NCI-H1105 (cell line): Measurements from ENCODE around the gene LTA.
"Not testable (repeated sequence)": the region's sequence is repeated elsewhere in the genome, so short reads cannot be mapped to it uniquely, and the experiment has no call there.

Experiments used
- DNase-seq: peaks from one replicate; lab custom pipeline; 2025; lab: John Stamatoyannopoulos, UW

Gene LTA

DNA sequence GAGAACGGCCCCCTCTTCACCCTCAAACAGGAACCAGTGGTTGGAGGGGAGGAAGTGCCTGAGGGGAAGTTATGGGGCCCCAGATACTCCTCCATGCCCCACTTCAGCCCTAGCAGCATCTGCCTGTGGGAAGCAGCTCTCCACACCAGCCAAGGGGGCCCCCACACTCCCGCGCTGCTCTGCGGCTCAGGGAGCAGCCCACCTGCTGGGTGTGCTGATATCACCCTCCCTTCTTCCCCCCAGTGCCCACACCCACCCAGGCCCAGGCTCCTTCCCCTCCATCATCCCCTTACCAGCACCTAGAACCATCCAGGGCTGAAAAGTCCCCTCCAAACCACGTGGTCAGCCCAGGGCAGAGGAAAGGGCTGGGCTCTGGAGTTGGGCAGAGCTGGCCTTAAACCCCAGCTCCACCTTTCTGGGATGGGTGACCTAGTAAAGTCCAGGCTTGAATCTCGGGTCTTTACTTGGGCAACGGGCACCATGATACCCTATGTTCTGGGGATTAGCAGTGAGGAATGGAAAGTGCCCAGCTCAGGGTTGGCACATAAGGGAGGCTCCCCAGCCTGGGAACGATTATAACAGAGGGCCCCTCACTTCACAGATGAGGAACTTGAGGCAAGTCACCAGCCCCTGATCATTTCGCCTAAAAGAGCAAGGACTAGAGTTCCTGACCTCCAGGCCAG is 14.7 kb downstream of the LTA start:
- DNase-seq: no peak

DNA sequence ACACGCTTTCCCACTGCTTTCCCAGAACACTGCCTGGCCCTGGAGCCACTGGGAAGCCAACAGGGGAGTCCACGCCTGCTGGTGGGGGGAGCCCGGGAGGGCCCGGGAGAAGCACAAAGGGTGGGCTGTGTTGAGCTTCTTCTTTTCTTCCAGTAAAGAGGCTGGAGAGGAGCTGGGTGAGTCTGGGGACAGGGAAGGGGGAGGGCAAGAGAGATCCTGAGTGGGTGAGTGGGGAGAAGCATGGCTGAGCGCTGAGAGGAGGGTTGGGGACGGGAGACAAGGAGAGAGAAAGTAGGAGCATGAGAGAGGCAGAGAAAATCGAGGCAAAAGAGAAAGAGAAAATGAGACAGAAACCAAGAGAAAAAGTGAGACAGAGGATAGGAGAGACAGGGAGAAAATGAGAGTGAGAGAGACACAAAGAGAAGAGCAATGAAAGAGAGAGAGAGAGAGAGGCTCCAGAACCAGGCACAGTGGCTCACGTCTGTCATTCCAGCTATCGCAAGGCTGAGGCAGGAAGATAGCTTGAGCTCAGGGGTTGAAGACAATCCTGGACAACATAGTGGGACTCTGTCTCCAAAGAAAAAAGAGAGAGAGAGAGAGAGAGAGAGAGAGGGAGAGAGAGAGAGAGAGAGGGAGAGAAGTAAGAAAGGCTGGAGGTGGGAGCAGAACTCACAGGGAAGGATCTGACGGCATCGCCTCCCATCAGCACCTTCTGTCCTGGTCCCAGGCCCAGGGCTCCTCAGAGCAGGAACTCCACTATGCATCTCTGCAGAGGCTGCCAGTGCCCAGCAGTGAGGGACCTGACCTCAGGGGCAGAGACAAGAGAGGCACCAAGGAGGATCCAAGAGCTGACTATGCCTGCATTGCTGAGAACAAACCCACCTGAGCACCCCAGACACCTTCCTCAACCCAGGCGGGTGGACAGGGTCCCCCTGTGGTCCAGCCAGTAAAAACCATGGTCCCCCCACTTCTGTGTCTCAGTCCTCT is 16.0 kb downstream of the LTA start:
- no peak for DNase-seq

DNA sequence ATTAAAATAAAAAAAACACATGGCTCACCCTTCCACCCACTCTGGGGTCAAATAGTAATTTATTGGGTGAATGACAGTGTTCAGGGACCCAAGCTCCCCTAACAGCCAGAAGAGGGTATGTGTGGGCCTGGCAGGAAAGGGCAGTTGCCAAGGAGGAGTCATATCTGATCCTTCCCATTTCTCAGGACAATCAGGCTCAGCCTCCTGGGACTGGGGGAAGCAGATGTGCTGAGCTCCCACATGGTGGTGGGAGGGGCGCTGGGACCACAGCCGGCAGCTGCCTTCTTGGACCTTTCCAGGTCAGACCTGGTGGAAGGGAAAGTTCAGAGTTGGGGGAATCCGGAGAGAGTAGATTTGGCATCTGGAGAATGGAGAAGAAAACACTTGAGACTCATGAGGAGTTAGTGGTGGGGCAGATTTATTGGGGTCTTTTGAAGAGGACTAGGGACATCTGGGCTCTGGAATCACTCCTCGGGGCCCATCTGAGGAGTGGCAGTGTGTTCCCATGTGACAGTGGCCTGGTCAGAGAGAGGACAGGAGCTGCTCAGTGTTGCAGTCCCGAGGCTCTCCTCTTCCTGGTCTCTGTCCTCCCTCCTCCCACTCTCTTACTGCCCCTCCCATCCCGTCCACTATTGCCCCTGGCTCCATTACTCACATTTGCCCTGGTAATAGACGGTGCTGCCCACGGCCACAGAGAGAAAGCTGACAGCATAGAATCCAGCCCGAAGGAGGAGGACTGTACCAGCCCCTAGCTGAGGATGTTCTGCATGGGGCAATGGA is 17.0 kb downstream of the LTA start:
- DNase-seq: no peak

DNA sequence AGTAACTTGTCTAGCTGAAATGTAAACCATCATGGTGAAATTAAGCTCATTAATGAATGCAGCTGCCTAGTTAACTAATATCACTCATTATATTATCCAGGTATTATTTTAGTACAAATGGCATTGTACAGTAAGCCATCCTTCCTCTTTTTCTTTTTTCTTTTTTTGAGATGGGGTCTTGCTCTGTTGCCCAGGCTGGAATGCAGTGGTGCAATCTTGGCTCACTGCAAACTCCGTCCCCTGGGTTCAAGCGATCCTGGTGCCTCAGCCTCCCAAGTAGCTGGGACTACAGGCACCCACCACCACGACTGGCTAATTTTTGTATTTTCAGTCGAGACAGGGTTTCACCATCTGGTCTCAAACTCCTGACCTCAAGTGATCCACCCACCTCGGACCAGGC is 18.6 kb downstream of the LTA start:
- not testable (repeated sequence) for DNase-seq

DNA sequence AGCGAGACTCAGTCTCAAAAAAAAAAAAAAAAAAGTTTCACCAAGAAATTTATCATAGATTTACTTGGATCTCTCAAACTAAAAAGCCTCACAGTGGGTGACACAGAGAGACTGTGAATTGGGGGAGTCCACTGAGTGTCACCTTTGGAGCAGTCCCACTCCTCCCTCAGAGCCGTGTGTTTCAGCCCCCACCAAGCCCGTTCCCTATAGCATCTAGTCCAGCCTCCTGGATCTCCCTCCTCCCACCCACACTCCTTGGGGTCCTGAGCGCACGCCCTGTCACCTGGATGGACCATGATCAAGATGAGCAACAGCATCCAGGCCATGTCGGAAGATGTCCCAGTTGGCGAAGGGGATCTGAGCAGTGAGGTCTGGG is 20.3 kb downstream of the LTA start:
- no peak for DNase-seq

DNA sequence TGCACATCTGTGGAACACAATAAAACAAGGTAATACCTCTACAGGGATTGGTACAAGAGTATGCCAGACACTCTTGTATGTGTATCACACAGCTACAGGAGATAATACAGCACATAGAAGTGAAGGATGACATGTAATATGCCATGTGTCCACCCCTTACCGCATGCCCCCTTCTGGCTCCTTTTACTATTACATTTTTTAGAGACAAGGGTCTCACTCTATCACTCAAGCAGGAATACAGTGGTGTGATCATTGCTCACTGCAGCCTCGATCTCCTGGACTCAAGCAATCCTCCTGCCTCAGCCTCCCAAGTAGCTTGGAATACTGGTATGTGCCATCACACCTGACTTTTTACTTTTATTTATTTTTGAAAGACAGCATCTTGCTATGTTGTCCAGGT is 24.9 kb downstream of the LTA start:
- peak; percentile 26 for DNase-seq

DNA sequence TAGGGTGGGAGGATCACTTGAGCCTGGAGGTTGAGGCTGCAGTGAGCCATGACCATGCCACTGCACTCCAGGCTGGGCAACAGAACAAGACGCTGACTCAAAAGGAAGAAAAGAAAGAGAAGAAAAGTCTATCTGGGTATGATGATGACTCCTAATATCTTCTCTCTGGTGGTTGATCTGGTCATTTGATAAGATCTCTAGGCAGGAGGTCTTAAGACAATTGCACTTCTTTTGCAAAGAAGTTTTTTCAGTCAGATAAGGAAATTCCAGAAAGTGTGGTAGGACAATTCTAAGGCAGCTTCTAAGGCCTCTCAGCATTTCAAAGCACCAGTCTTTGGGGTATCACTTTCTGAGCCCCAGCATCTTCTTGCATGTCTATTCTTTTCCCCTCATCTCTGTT is 35.2 kb downstream of the LTA start:
- no peak for DNase-seq

DNA sequence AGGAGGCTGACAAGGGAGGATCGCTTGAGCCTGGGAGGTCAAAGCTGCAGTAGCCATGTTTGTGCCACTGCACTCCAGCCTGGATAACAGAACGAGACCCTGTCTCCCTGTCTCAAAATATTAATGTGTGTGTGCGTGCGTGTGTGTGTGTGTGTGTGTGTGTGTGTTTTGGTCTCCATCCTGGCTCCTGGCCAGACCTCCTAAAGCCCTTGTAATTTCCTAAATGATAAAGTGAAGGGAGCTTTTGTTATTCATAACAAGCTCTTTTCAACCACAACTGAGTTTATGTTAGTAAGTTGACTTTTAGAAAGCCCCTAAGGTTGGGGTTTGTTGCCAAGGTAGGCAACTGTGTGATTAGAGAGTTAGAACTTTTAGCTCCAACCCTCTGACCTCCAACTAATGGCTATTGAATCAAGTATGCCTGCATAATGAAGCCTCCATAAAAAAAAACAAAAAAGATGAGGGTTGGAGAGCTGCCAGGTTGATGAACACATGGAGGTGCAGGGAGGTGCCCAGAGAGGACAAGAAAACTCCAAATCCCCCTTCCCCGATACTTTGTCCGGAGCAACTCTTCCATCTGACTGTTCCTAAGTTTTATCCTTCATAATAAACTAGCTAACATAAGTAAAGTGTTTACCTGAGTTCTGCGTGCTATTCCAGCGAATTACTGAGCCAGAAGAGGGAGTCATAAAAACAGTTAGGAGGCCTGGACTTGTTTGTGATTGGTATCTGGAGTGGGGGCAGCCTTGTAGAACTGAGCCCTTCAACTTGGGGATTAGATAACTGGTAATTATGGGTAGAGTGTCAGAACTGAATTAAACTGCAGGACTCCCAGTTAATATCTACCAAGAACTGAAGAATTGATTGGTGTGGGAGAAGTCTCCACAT is 37.7 kb downstream of the LTA start:
- peak; percentile 86 for DNase-seq

DNA sequence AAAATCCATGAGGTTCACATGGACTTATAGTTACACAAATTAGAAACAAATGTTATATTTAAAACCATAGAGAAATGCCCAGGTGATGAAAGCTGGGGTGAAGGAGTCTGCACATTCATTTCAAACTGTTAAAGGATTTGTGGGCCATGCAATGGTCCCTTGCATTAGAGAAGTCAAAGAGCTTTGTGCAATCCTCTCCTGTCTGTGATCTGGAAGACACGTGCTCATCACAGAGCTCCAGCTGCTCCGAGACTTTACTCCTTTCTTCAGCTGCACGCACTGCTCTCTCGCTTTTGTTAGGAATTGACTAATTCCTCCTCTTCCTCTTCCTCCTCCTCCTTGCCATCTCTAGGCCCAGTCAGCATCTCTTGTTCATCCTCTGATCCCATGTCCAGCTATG is 38.9 kb downstream of the LTA start:
- no peak for DNase-seq

DNA sequence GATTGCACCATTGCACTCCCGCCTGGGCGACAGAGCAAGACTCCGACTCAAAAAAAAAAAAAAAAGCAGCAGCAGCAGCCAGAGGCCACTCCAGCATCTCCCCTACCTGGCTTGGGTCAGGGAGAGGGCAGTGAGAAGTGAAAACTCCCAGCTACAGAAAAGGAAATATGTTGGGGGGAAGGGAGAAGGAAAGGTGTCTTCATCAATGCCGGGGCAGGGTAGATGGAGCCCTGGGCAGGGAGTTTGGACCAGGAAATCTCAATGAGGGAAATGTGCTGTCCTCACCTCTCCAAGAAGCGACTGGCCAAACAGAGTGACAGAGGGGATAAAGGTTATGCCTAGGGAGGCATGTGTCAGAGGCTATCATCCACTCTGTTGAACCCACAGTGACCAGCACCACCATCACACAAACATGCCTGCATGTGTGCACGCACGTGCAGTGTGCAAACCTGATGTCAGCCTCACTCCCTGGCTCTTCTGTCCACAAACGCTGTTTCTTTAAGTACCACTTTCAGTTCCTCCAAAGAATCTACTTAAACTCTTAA is 42.1 kb downstream of the LTA start:
- DNase-seq: no peak

DNA sequence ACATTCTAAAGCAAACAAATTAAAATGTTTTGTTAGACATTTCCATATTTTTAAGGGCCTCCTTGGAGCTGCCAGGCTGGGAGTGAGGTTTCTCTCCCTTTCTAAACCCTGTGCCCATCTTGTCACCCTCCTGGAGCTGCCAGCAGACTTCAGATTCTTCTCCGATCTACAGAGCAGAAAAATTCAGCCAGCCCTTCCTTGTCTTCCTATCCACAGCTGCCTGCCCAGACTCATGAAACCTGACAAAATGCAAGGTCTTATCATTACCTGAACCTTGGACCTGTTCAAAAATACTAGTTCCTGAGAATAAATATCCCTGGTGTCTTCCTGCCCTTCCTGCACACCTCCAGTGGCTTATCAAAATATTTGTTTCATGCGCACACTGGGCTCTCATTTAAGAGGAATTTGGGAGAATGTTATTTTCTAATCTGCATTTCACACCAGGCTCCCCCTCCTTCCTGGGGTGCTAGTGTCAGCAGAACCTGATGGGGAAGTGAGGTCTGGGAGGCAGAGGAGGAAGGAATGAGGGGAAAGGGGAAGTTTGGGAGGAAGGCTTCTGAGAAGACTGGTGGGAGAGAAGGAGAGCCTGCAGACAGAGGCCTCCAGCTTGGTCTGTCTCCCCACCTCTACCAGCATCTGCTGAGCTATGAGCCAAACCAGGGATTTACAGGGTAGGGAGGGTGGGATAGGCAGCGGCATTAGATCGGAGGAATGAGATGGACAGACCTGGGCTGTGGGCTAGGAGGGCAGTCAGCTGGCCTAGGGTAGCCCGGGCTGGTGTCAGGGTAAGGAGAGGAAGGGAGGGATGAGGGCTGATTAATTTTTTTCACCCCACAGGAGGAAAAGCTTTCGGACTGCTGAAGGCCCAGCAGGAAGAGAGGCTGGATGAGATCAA is 42.8 kb downstream of the LTA start, which contains the start of gene AIF1:
Gene AIF1, plus strand, starts transcription at position 551 of the 895 bp plus-strand sequence. Its CDS starts 96 bp downstream, at position 647.
- no peak for DNase-seq

DNA sequence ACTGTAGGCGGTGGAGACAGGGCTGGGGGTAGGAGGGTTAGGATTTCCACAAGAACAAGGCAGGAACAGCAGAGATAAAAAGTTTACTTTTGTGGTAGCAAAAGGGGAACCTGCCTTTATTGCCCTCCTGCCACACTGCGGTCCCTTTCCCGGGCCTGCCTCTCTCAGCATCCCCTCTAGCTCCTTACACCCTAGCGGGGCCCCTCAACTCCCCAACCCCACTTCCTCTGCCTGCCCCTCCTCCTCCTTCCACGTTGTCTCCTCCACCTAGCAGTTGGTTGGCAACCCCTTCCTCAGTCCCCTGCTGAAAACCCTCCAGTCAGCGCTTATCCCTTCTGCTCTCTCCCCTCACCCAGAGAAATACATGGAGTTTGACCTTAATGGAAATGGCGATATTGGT is 43.7 kb downstream of the LTA start:
- DNase-seq: no peak

DNA sequence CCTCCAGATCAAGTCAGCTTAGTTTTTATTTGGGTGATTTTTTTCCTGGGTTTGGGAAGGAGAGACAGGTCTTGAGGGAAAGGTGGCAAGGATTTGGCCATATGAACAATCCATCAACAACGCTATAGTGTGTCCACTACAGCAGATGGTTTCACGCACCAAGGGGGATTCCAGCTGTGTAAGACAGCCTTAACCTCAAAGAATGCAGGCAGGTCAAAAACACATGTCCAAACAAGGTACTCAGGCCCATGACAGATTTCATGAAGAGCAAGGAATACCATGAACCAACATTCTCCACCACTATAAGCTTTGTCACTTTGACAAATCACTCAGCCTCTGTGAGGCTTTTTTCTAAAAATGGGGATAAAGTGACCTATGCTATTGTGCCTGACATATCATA is 44.9 kb downstream of the LTA start:
- no peak for DNase-seq

DNA sequence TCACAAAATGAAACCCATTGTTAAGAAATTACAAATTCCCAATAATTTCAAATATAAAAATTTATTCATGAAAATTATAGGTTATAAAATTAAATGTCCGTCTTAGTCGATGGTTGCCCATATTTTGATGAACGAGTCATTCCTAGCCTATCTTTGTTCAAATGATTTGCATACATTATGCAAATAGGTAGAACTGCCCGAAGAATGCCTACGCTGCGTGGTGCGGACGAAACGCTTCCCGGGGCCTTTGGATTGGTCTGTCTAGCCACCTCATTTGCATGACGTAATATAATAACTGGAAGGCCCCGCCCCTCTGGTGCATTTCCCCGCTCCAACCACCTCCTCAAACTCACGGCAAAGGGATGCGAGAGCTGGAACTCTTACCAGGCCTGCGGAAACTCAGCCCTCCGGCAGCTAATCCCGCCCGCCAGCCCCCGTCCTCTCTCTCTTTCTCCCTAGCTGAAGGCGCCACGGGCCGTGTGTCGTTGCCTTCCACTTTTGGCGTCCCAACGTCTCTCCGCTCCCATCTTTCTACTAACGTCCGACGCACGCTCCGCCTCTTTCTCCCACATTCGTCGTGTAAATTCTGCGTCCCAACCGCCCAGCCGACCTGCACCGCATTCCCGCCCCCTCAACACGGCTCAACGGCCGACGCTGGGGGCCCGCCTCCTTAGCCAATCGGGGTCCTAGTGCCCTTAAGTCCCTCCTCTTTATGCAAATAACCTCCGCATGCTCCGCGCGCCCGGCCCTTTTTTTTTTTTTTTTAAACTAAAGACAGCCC is 47.9 kb downstream of the LTA start:
- DNase-seq: peak; percentile 99

DNA sequence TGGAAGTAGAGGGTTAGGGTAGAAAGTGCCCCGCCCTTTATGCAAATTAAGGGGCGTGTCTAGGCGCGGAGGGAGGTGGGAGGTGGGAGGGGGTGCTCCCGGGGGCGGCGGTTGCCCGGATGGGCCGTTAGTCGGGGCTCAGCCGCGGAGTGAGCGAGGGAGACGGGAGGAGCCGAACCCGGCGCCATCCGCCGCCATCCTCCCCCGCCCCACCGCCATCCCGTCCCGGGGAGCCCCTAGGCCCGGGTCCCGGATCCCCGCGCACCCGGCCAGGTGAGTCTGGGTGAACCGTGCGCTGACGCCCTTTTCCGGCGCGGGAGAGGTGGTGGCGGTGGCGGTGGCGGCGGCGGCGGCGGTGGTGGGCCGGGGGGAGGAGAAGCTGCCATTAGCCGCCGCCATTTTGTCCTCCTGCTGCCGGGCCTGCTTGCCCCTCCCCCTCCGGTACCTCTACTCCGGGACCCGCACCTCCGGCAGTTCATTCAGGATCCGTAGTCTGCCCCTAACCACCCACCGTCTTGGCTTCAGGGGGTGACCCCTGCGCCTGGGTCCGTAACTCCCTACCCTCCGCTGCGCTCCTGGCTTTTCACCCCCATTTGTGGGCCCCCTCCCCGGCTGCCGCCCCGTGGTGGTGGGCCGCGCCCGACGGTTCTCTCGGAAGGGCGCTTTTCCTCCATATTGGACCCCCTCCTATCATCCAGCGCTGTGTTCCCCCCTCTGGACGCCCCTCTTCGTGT is 48.7 kb downstream of the LTA start, which contains the start of gene PRRC2A:
Gene PRRC2A, plus strand, starts transcription at position 130 of the 734 bp plus-strand sequence. CDS start 2,075 bp downstream, outside the sequence.
- peak; percentile 75 for DNase-seq

DNA sequence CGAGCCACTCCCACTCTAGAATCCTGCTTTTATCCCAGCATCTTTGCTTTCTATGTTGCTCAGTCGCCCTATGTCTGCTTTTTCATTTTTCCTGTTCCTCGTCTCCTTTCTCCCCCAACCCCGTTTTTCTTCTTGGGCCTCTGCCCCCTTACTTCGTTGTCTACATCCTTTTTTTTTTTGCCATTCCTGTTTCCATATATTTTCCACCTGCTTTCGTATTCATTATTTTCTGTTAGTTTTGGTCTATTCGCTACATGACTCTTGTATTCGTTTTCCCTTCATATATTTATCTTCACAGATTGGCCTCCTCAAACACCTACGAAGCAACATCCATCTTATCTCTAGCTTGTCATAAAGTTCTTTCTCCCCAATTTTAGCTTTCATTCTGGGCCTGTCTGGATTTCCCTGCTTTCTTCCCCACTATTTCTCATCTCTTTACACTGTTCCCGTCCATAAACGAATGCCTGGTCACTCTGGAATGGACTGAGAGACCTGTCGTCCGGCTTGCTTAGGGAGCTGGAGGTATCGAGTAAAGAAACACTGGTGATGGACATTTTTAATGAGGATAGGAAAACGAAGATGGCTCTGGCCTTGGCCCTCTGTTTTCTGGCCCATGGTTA is 49.3 kb downstream of the LTA start:
- no peak for DNase-seq

DNA sequence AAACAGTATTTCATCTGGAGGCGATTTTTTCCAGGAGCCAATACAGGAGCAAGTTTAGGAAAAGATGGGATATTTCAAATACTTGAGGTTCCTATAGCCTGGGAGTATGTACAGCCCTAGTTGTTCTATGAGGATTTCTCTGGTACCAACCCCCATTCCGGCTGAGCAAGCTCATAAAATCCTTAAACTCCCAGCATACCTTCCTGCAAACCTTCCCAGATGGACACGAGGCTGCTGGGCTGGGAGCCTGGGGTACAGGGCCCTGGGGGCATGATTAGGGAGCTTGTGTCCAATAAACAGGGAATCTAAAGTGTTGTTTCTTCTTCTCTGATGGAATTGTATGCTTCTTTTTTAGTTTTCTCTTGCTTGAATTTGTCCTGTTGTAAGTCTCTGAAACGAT is 49.9 kb downstream of the LTA start:
- DNase-seq: no peak

DNA sequence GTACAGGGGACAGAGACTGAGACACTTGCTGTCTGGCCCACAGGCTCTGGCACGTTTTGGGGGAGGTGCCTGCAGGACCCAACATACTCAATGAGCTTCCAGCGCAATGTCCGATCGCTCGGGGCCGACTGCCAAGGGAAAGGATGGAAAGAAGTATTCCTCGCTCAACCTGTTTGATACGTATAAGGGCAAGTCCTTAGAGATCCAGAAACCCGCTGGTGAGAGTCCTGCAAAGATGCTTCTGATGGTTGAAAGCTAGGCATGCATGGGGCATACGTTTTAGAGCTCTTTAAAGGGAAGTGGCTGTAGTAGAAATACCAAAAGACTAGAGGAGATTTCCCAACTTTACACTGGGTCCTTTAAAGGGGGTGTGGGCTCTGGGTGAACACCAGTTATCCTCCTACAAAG is 50.6 kb downstream of the LTA start:
- no peak for DNase-seq
